ENCODE measurements around the gene ELOB.

The ELOB gene

GRCh38 chr16:2745961-2746360 lies 31.1 kb downstream of the ELOB start:
- TF ChIP-seq CTCF (IDR thresholded peaks at IDR 0.05; ENCODE audit: insufficient read depth, low read depth, low read length, missing control alignments): no peak
- no peak overlapping the region for H3K4me3 ChIP-seq (ENCODE audit: low read depth, low read length)
- no peak for DNase-seq (ENCODE audit: low read depth)

DNA sequence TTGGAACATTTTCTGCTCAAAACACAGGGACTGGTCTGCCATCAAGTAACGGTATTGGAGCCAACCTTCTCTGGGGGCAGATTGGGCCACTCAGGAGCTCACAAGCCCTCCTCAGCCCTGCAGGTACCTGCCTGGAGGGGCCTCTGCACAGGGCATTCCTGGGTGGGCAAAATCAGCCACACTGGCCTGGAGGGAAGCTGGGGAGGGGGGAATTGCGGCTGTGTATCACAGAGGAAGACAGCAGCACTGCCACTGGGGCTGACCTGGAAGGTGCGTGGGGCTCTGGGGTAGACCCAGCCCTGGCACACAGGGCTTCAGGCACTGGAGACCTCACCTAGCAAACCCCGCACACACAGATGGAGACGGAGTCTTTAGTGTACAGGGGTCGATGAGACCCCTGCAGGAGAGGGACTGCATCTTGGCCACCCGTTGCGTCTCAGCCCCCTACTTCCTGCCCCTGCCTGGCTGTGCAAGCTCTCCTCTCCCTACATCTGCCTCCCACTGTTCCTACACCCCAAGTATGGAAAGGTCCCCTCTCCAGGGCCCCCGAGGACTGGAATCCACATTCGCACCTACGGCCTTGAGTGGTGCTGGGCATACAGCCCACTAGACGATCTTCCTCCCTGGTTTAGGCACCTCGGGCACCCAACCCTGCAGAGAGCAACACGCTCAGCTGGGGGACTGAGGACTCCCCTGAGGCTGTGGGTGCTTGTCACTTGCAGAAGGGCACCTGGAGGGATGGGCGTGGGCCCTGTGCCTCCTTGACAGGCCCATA lies 31.8 kb downstream of the ELOB start:
- H3K4me3 ChIP-seq (ENCODE audit: low read depth, low read length): no peak overlapping the region
- DNase-seq (ENCODE audit: low read depth): no peak
- TF ChIP-seq CTCF (IDR thresholded peaks at IDR 0.05; ENCODE audit: insufficient read depth, low read depth, low read length, missing control alignments): no peak

- no peak for TF ChIP-seq CTCF (IDR thresholded peaks at IDR 0.05; ENCODE audit: insufficient read depth, low read depth, low read length, missing control alignments)
- no peak overlapping the region for H3K4me3 ChIP-seq (ENCODE audit: low read depth, low read length)
- no peak for DNase-seq (ENCODE audit: low read depth)
These were observed 32.4 kb downstream of the ELOB start for GRCh38 chr16:2744711-2745110.

- DNase-seq (ENCODE audit: low read depth): no peak
- TF ChIP-seq CTCF (IDR thresholded peaks at IDR 0.05; ENCODE audit: insufficient read depth, low read depth, low read length, missing control alignments): no peak
- no peak overlapping the region for H3K4me3 ChIP-seq (ENCODE audit: low read depth, low read length)
These were observed 33.9 kb downstream of the ELOB start for GRCh38 chr16:2743007-2743810.

DNA sequence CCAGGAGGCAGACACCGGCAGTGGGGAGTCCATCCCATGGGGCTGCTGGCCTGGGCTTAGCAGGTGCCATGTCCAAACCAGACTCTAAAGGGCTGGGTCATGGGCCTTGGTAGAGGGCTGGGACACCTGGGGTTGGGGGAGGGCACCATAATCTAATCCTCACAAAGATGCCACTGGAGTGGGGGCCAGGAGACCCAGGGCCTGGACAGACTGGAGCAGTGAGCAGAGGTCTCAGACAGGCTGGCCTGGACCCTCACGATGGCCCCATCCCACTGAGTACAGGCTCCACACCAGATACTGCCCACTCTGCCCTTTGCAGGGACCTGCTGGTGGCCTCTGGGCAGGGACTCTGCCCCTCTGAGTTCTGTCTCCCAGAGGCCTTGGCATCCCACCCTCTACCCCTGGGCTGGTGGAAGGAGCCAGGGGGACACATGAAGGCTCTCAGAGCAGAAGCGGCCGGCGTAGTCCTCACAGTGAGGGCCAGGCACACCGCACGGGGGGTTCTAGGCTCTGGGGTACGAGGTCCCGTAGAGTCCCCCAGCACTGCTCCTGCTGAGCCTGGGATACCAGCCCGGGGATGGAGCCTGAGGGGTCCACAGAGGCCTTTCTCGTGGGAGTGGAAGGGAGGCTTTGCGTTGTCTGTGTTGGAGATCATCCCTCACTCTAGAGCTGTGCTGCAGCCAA lies 34.6 kb downstream of the ELOB start:
- no peak for DNase-seq (ENCODE audit: low read depth)
- TF ChIP-seq CTCF (IDR thresholded peaks at IDR 0.05; ENCODE audit: insufficient read depth, low read depth, low read length, missing control alignments): no peak
- no peak overlapping the region for H3K4me3 ChIP-seq (ENCODE audit: low read depth, low read length)

DNA sequence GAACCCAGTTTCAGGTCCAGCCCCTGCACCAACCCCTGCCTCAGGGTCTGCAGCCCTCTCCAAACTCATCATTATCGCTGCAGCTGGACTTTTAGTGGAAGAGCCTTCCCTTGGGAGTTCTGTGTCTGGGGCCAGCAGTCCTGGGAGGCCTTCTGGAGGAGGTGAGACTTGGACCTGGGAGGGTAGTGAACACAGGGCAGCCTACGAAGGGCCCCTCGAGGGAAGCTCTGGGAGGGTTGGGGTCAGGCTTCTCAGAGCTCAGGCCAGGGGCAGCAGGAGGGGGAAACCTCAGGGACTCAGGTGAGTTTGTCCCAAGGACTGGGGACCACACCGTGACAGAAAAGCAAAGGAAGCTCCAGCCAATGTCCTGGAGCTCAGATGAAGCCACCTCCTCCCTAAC lies 35.9 kb downstream of the ELOB start:
- H3K4me3 ChIP-seq (ENCODE audit: low read depth, low read length): no peak overlapping the region
- DNase-seq (ENCODE audit: low read depth): no peak
- TF ChIP-seq CTCF (IDR thresholded peaks at IDR 0.05; ENCODE audit: insufficient read depth, low read depth, low read length, missing control alignments): no peak
